Measurements from ENCODE around the gene RRAS.

- TF ChIP-seq CTCF (IDR thresholded peaks at IDR 0.05) (no peak), POLR2A (IDR thresholded peaks at IDR 0.05) (no peak)
Measured at GRCh38 chr19:49601482-49602038, 38.4 kb downstream of the RRAS start.

Measured in Peyer's patch (tissue), 4 donors.